GM12878 (cell line): ENCODE results near the gene STXBP4. TPM values are rescaled to one million over a fixed set of nuclear protein-coding genes. Genes with fewer than 3 reads are reported as not detected.

Experiments used
- ATAC-seq: fragments of 200-7000 bp; cut with Tn5 transposase; 3 replicates; pipeline ENCODE4 v1.9.1; 2020; ENCODE audit warnings: mild to moderate bottlenecking, moderate library complexity
- BruUV-seq: library from RNA; stranded (reverse); fragments of 400-500 nt; replicated peaks from 2 replicates; lab custom pipeline; 2021; lab: Mats Ljungman, UMichigan
- CTCF ChIA-PET: fragments of 300-600 bp; sonication (Branson Sonifier 250); formaldehyde crosslinking; extraction: SDS; loops from one replicate; lab custom pipeline; 2021; ENCODE audit warnings: inconsistent platforms; lab: Yijun Ruan, JAX
- POLR2A ChIA-PET: fragments of 350-600 bp; formaldehyde crosslinking; extraction: SDS; loops from one replicate; lab custom pipeline; 2021; ENCODE audit warnings: inconsistent platforms; lab: Charles Lee
- RAD21 ChIA-PET: fragments of 300-600 bp; sonication (Branson Sonifier 250); formaldehyde crosslinking; loops from one replicate; lab custom pipeline; 2023; ENCODE audit warnings: antibody characterized with exemption; ENCODE audit not compliant: unreplicated experiment; lab: Charles Lee
- SMC1A ChIA-PET: fragments of 300-600 bp; sonication (Branson Sonifier 250); formaldehyde crosslinking; loops from one replicate; lab custom pipeline; 2023; ENCODE audit not compliant: unreplicated experiment, uncharacterized antibody; lab: Charles Lee
- DNase-seq: peaks from one replicate; pipeline ENCODE4 v3.0.0-alpha.2; 2011; ENCODE audit warnings: low read depth, low spot score
- FAIRE-seq: peaks from 3 replicates; lab custom pipeline; 2011; peaks lifted over from hg19 to GRCh38; lab: Jason Lieb, UNC
- H2AFZ ChIP-seq: 2 replicates; pipeline ENCODE4 v1.6.0; 2011; ENCODE audit warnings: low read depth, low read length, control low read depth; ENCODE audit not compliant: control insufficient read depth
- H3K27ac ChIP-seq: 2 replicates; pipeline ENCODE4 v1.5.1; 2011; ENCODE audit warnings: control low read depth; ENCODE audit not compliant: control insufficient read depth, insufficient read depth
- H3K27me3 ChIP-seq, 2 experiments: replicated peaks in 1 of 2; 2 replicates each; pipeline versions ENCODE4 v1.6.0 to v1.6.1; 2011; ENCODE audit warnings: low read length in 1 of 2; ENCODE audit not compliant: control insufficient read depth in 2 of 2, insufficient read depth in 2 of 2
- H3K36me3 ChIP-seq, 2 experiments: 2 replicates each; pipeline ENCODE4 v1.5.1; 2011; ENCODE audit warnings: low read length in 1 of 2; ENCODE audit not compliant: control insufficient read depth in 2 of 2, insufficient read depth in 2 of 2
- H3K4me1 ChIP-seq: 2 replicates; pipeline ENCODE4 v1.6.1; 2011; ENCODE audit warnings: mild to moderate bottlenecking, low read length, moderate library complexity, mixed read lengths; ENCODE audit not compliant: control insufficient read depth, insufficient read depth
- H3K4me2 ChIP-seq: 2 replicates; pipeline ENCODE4 v1.6.0; 2011; ENCODE audit warnings: control low read depth; ENCODE audit not compliant: control insufficient read depth, insufficient read depth
- H3K4me3 ChIP-seq: fragments of 200-600 bp; sonication (generic); 2 replicates; pipeline ENCODE4 v1.5.1; 2016
- H3K79me2 ChIP-seq: 2 replicates; pipeline ENCODE4 v1.6.0; 2011; ENCODE audit warnings: low read length; ENCODE audit not compliant: control insufficient read depth, insufficient read depth
- H3K9ac ChIP-seq: 2 replicates; pipeline ENCODE4 v1.8.0; 2011; ENCODE audit warnings: low read length, control low read depth, mixed read lengths; ENCODE audit not compliant: control insufficient read depth, insufficient read depth
- H3K9me3 ChIP-seq: replicated peaks from 3 replicates; pipeline ENCODE4 v1.5.1; 2011; ENCODE audit warnings: mild to moderate bottlenecking, low read length; ENCODE audit not compliant: control insufficient read depth, insufficient read depth
- H4K20me1 ChIP-seq: 2 replicates; pipeline ENCODE4 v1.6.0; 2011; ENCODE audit not compliant: control insufficient read depth, insufficient read depth
- BRCA1 ChIP-seq: IDR thresholded peaks from 2 replicates; pipeline ENCODE4 v1.6.1; 2011; ENCODE audit warnings: low read depth, low read length, improper control_type of control experiment
- DPF2 ChIP-seq: fragments of 450-650 bp; IDR thresholded peaks from 2 replicates; pipeline ENCODE4 v1.6.1; 2017; ENCODE audit warnings: mild to moderate bottlenecking
- FOXM1 ChIP-seq: IDR thresholded peaks from 2 replicates; pipeline ENCODE4 v1.6.1; 2012; ENCODE audit warnings: low read depth, mild to moderate bottlenecking, inconsistent platforms, low read length, moderate library complexity
- JUNB ChIP-seq: IDR thresholded peaks from 2 replicates; pipeline ENCODE4 v1.6.1; 2016; ENCODE audit warnings: antibody characterized with exemption, mild to moderate bottlenecking
- MYC ChIP-seq: IDR thresholded peaks from 2 replicates; pipeline ENCODE4 v1.6.1; 2011; ENCODE audit warnings: mild to moderate bottlenecking, low read length, moderate library complexity, inconsistent platforms; ENCODE audit not compliant: insufficient read depth, insufficient replicate concordance, insufficient read length, severe bottlenecking
- PKNOX1 ChIP-seq: fragments of 450-650 bp; IDR thresholded peaks from 2 replicates; pipeline ENCODE4 v1.6.1; 2016; ENCODE audit warnings: mild to moderate bottlenecking
- PML ChIP-seq: IDR thresholded peaks from 2 replicates; pipeline ENCODE4 v1.6.1; 2012; ENCODE audit warnings: low read length, inconsistent platforms
- POU2F2 ChIP-seq: IDR thresholded peaks from 3 replicates; pipeline ENCODE4 v1.6.1; 2011; ENCODE audit warnings: low read depth, mild to moderate bottlenecking, low read length, borderline replicate concordance
- RAD51 ChIP-seq: fragments of 450-650 bp; IDR thresholded peaks from 2 replicates; pipeline ENCODE4 v1.6.1; 2016; ENCODE audit warnings: moderate library complexity, mild to moderate bottlenecking, inconsistent platforms
- RCOR1 ChIP-seq: conservative IDR thresholded peaks from 2 replicates; pipeline ENCODE4 v1.6.1; 2012; ENCODE audit warnings: low read depth, low read length, improper control_type of control experiment
- RFX5 ChIP-seq: IDR thresholded peaks from 2 replicates; pipeline ENCODE4 v1.6.1; 2011; ENCODE audit warnings: low read depth, low read length, improper control_type of control experiment
- SMARCA5 ChIP-seq: fragments of 450-650 bp; IDR thresholded peaks from 2 replicates; pipeline ENCODE4 v1.6.1; 2017; ENCODE audit warnings: mild to moderate bottlenecking
- SUZ12 ChIP-seq: fragments of 200-600 bp; sonication (generic); IDR thresholded peaks from one replicate; pipeline ENCODE4 v1.6.1; 2018; ENCODE audit warnings: antibody characterized with exemption, mild to moderate bottlenecking; ENCODE audit not compliant: unreplicated experiment
- TBL1XR1 ChIP-seq: IDR thresholded peaks from 2 replicates; pipeline ENCODE4 v1.6.1; 2012; ENCODE audit warnings: low read depth, low read length, improper control_type of control experiment
- USF1 ChIP-seq: IDR thresholded peaks from 2 replicates; pipeline ENCODE4 v1.6.1; 2011; ENCODE audit warnings: borderline replicate concordance, low read depth, mild to moderate bottlenecking, moderate library complexity, mixed read lengths, low read length; ENCODE audit not compliant: insufficient read depth; ENCODE audit errors: extremely low read length
- YBX1 ChIP-seq: fragments of 450-650 bp; IDR thresholded peaks from 2 replicates; pipeline ENCODE4 v1.6.1; 2016; ENCODE audit warnings: antibody characterized with exemption
- ZNF207 ChIP-seq: fragments of 450-650 bp; IDR thresholded peaks from 2 replicates; pipeline ENCODE4 v1.6.1; 2014; ENCODE audit warnings: antibody characterized with exemption, mild to moderate bottlenecking, borderline replicate concordance
- ZNF274 ChIP-seq: IDR thresholded peaks from one replicate; pipeline ENCODE4 v1.8.0; 2011; ENCODE audit not compliant: insufficient read length, insufficient read depth
- in situ Hi-C: fragments of 300-500 bp; cut with MboI; formaldehyde crosslinking; loops from 9 replicates; pipeline ENCODE4 v1.14.3; 2018; ENCODE audit warnings: mixed read lengths
- intact Hi-C: fragments of 100-400 bp; cut with micrococcal nuclease; formaldehyde crosslinking; loops from one replicate; pipeline ENCODE4 v1.14.2; 2022; ENCODE audit not compliant: unreplicated experiment
- polyA plus RNA-seq, 11 experiments: library from polyadenylated mRNA; depleted of rRNA in 4 of 11; unstranded in 6 of 11; stranded (reverse) in 5 of 11; fragments of >200 nt; fragmentation: Nextera tagmentation in 4 of 11; fragmentation: Illumina TruSeq in 1 of 11; extraction: Ambion mirVana in 4 of 11; extraction: Trizol in 1 of 11; gene quantifications; 1 replicate in 1 of 11; 2 replicates in 10 of 11; pipeline versions ENCODE4 v1.2.1 to v1.2.3, GENCODE V29; 2011 to 2016; ENCODE audit warnings: inconsistent platforms in 2 of 11, missing spikeins in 2 of 11, low read depth in 1 of 11
- total RNA-seq, 4 experiments: library from RNA; depleted of rRNA in 3 of 4; stranded (reverse); fragments of >200 nt in 3 of 4; fragmentation: Illumina TruSeq in 1 of 4; extraction: Trizol in 1 of 4; gene quantifications; 2 replicates each; pipeline versions ENCODE4 v1.2.1 to v1.2.3, GENCODE V29; 2013 to 2021

The STXBP4 gene
- total and polyA plus RNA-seq, 10 of the 15 experiments (the other 5 are each of a cell fraction or from before 2014, with no cell fraction given): 4.3 to 11.0 (median 6.7) TPM

GRCh38 chr17:55117164-55117563 is 148.6 kb downstream of the STXBP4 start (continued):
- TF ChIP-seq USF1: no peak
- TF ChIP-seq PKNOX1: no peak

GRCh38 chr17:55120651-55121050 is 152.1 kb downstream of the STXBP4 start:
- in situ Hi-C loops: no loop called here

More at GRCh38 chr17:55120651-55121050, 152.1 kb downstream of the STXBP4 start:
- H3K27me3 ChIP-seq: no peaks in the 10 kb centered on the region
- H3K4me1 ChIP-seq: no peaks in the 10 kb centered on the region
- no peaks in the 10 kb centered on the region for H3K9me3 ChIP-seq
- ChIA-PET SMC1A (interaction anchor here (1.0 to 1.9 kb wide), 6 partner anchors 14 to 122 kb away, joined by 3 to 7 read pairs (median 3); no protein-coding TSS in a partner anchor), RAD21 (no interaction called here), POLR2A (interaction anchor here (0.5 kb wide), 1 partner anchor 79 kb away, joined by 6 read pairs; no protein-coding TSS in a partner anchor), CTCF (no interaction called here)
- DNase-seq: no peak
- H3K27ac ChIP-seq: no peak overlapping the region
- H3K79me2 ChIP-seq: no peaks in the 10 kb centered on the region
- no peak overlapping the region for H2AFZ ChIP-seq
- ATAC-seq: no peak
- H4K20me1 ChIP-seq: no peaks in the 10 kb centered on the region
- H3K4me3 ChIP-seq: no peak overlapping the region
- no TSS peak for BruUV-seq
- TF ChIP-seq JUNB: no peak
- no peak for TF ChIP-seq FOXM1
- TF ChIP-seq RAD51: no peak
- TF ChIP-seq DPF2: no peak
- TF ChIP-seq RCOR1: no peak
- TF ChIP-seq RFX5: no peak
- TF ChIP-seq TBL1XR1: no peak
- no peak for TF ChIP-seq ZNF274
- TF ChIP-seq SUZ12: no peak
- no peak for TF ChIP-seq PML
- TF ChIP-seq MYC: no peak
- no peak for TF ChIP-seq SMARCA5
- TF ChIP-seq ZNF207: no peak
- TF ChIP-seq BRCA1: no peak
- no peak for TF ChIP-seq YBX1
- no peak for TF ChIP-seq POU2F2
- FAIRE-seq: no peak
- H3K36me3 ChIP-seq: no peaks in the 10 kb centered on the region
- no peak overlapping the region for H3K9ac ChIP-seq
- intact Hi-C loops: no loop called here
- no peak overlapping the region for H3K4me2 ChIP-seq
